HG03175 (cell line): ENCODE results near the gene MBD4.

Source experiments
- ATAC-seq: cut with Tn5 transposase; IDR thresholded peaks from one replicate; pipeline ENCODE4 v1.9.1; 2021; ENCODE audit warnings: mild to moderate bottlenecking, moderate library complexity; ENCODE audit not compliant: unreplicated experiment

MBD4 gene

DNA sequence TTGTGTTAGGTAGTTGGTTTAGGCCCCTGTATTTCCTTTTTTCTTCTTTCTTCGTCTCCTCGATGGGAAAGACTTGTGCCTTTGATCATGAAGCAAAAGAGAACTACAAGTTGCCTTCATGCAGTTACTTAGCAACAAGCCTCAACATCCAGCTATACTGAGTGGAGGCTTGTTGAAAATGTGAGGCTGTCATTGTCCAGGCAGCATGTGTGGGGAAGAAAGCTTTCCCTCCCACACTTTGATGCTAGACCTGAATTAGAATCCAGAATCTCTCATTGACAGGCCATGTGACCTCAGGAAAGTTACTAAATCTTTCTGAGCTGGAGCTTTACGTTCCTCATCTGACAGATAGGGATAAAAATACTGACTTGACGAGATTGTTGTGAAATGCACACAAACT is 24.0 kb upstream of the MBD4 start:
- ATAC-seq: no peak

GRCh38 chr3:129463094-129463493 is 23.3 kb upstream of the MBD4 start:
- no peak for ATAC-seq

GRCh38 chr3:129462361-129462968 is 22.7 kb upstream of the MBD4 start:
- no peak for ATAC-seq

GRCh38 chr3:129461461-129462146 is 21.9 kb upstream of the MBD4 start:
- ATAC-seq: no peak

GRCh38 chr3:129461022-129461421 is 21.3 kb upstream of the MBD4 start:
- ATAC-seq: no peak

DNA sequence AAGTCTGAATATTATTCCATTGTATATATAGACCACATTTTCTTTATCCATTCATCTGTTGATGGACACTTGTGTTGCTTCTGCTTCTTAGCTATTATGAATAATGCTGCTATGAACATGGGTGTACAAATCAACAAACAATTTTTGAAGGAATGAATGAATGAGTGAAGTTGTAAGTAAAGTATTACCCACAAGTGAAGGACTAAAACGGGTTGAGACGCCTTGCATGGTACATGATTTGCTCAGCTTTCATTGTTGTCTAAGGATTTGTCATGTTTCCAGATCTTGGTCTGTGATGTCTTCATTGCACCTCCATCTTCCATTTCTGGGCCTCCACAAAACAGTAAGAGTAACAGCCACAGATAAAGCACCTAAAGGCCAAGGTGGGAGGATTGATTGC is 20.8 kb upstream of the MBD4 start:
- no peak for ATAC-seq

- ATAC-seq: no peak
Measured at GRCh38 chr3:129460155-129460554, 20.4 kb upstream of the MBD4 start.

DNA sequence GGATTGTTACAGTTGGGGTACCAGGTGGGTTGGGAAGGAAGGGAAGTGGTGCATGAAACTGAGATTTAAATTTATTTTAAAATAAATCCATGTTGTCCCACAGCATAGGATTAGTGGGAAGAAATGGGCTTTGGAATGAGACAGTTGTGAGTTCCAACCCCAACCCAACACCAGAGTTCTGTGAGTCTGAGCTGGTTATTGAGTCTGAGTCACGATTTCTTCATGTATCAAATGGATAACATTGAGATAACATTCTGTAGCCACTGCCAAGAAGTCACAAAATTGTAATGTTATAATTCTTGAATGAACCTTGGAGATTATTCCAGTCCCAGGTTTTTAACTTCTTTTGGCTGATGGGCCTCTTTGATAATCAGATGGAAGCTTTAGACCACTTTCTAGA is 14.0 kb upstream of the MBD4 start:
- no peak for ATAC-seq

GRCh38 chr3:129449279-129450115 is 9.7 kb upstream of the MBD4 start:
- no peak for ATAC-seq

GRCh38 chr3:129448186-129448895 is 8.6 kb upstream of the MBD4 start:
- ATAC-seq: no peak

DNA sequence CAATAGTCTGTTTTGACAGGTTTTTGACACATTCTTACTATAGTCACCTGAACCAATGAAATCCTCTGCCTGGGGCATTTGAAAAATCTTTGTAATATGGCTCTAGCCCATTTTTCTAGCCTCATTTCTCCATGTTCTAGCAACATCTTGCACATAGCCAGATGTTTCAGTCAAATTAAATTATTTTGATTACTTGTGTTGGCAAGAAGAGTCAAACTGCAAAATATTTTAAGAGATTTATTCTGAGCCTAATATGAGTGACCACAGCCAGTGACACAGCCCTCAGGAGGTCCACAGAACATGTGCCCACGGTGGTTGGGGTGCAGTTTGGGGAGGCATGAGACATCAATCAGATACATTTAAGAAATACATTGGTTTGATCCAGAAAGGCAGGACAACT is 7.2 kb upstream of the MBD4 start:
- ATAC-seq: no peak

DNA sequence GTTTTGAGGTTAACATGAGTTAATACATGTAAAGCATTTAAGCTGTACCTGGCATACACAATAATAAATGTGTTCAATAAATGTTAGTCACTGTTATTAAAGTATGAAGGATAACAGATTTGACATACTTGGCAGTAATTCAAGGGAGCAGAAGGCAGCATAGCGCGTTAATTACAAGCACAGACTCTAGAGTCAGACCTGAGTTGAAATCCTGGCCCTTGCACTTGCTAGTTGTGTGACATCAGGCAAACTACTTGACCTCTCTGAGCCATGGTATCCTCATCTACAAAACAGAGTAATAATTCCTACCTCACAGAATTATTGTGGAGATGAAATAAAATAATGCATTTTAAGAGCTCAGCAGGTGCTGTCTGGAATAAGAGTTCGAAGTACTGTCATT is 5.7 kb upstream of the MBD4 start:
- ATAC-seq: no peak

DNA sequence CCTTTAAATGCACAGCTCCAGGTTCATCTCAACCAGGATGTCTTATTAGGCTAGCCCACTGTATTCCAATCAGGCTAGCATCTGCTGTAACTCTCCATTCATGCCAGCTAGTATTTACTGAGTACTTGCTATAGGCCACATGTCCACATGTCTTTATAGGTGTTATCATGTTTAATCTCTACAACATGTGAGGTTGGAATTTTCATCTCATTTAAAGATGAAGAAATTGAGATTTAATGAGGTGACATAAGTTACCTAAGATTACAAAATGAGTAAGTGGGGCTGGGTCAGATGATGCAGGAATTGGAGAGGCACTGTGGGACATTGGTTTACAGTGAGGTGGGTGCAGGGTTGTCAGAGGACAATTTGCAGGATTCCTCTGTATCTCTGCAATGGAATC is 3.2 kb upstream of the MBD4 start:
- no peak for ATAC-seq

- ATAC-seq: no peak
Measured at GRCh38 chr3:129442486-129442885, 2.7 kb upstream of the MBD4 start.

DNA sequence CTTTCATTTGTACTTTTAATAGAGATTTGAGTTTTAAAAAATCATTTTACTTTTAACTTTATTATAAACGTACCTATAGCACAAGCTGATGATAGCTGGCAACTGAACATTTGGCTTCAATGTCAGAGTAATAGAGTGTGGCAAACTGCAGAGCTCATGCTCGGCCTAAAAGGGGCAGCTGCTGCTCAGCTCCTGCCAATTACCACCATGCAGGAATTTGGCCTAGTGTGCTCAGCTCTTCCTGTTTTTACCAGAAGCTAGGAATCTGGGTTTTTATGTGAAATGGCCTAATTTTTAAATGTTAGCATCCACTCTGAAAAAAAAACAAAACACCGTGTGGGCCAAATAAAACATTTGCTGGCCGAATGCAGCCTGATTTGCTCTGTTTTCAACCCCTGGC is 2.0 kb upstream of the MBD4 start:
- ATAC-seq: no peak

GRCh38 chr3:129441215-129441614 is 1.5 kb upstream of the MBD4 start:
- no peak for ATAC-seq

DNA sequence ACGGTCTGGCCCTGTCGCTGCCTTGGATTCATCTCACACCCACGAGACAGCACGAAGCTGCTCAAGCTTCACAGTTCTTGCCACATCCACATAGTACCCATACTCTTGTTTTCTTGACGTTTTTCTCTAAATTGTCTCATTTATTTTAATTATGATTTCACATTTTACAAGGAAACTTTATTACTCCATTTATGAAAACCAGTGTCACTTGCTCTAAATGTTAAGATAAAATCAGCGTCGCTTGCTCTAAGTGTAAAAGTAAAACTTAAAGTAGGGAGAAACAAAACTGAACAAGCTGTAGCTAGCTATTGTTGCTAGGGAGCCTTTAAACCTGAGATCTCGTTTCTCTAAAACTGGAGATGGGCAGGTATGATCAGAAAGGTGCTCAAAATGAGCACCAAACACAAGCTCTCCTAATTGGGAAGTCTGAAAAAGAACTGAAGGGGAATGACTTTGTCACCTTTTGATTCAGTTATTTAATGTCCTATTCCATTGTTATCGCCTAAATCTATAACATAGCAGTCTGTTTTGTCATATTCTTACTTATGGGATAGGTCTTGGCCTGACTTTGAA is 956 bp upstream of the MBD4 start:
- no peak for ATAC-seq

GRCh38 chr3:129439226-129439816 is 427 bp downstream of the MBD4 start:
- ATAC-seq: no peak

DNA sequence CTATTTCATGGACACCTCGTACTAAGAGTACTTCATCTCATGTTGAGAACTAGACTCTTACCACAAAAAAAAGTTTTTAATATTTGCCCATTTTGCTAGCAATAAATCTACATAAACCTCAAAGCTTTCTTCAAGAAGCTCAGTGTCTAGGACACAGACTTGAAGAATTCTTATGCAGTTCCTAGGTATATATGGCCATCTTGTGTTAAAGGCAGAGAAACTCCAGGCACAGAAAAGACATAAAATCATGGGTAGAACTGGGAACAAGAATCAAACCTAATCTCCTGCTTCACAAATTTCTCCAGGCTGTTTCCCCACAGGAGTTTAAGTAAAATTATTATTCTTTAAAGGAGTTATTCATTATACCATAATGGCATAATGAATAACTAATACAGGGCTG is 4.4 kb downstream of the MBD4 start:
- no peak for ATAC-seq

GRCh38 chr3:129434140-129434539 is 5.6 kb downstream of the MBD4 start:
- ATAC-seq: no peak

DNA sequence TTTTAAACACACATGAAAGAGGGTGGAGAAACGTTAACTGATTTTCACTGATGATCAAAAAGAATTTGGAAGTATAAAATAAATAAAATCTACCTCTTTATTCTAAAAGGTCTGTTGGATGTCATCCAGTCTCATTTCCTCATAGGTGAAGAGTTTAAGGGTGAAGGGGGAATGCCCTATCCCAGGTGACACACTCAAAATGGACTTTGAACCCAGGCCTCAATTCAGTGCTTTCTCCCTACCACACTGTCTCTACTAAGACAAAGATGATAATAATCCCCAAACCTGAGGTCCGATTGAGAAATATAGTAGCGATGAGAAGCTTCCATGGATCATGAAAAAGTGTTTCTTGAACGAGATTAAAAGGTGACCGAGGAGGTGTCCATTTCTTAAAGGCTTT is 6.2 kb downstream of the MBD4 start:
- ATAC-seq: no peak
